GM12878 (cell line): ENCODE results near the gene SNCG. TPM values are rescaled to one million over a fixed set of nuclear protein-coding genes. Genes with fewer than 3 reads are reported as not detected.
A peak's percentile ranks its signal among the peaks of the same experiment; 100 is the strongest.

ENCODE experiments used
- CHD2 ChIP-seq: IDR thresholded peaks from 2 replicates; pipeline ENCODE4 v1.6.1; 2011; ENCODE audit warnings: low read depth, low read length, improper control_type of control experiment, borderline replicate concordance
- DPF2 ChIP-seq: fragments of 450-650 bp; IDR thresholded peaks from 2 replicates; pipeline ENCODE4 v1.6.1; 2017; ENCODE audit warnings: mild to moderate bottlenecking
- GATAD2B ChIP-seq: fragments of 450-650 bp; conservative IDR thresholded peaks from 2 replicates; pipeline ENCODE4 v1.6.1; 2017; ENCODE audit warnings: low read depth, mild to moderate bottlenecking, moderate library complexity
- HCFC1 ChIP-seq: fragments of 150-350 bp; IDR thresholded peaks from 2 replicates; pipeline ENCODE4 v1.6.1; 2014; ENCODE audit warnings: low read length
- IRF4 ChIP-seq: IDR thresholded peaks from 2 replicates; pipeline ENCODE4 v1.6.1; 2011; ENCODE audit warnings: low read depth, low read length
- MEF2B ChIP-seq: fragments of 450-650 bp; IDR thresholded peaks from 2 replicates; pipeline ENCODE4 v1.6.1; 2018; ENCODE audit warnings: mild to moderate bottlenecking, moderate library complexity; ENCODE audit not compliant: partially characterized antibody, poor library complexity, severe bottlenecking
- POU2F2 ChIP-seq: IDR thresholded peaks from 3 replicates; pipeline ENCODE4 v1.6.1; 2011; ENCODE audit warnings: low read depth, mild to moderate bottlenecking, low read length, borderline replicate concordance
- RAD21 ChIP-seq: IDR thresholded peaks from 2 replicates; pipeline ENCODE4 v1.6.1; 2011; ENCODE audit warnings: mild to moderate bottlenecking, low read depth, low read length, moderate library complexity; ENCODE audit not compliant: insufficient read depth
- RB1 ChIP-seq: fragments of 450-650 bp; formaldehyde crosslinking; IDR thresholded peaks from 2 replicates; pipeline ENCODE4 v1.6.1; 2017; ENCODE audit warnings: mild to moderate bottlenecking, borderline replicate concordance
- RUNX3 ChIP-seq: IDR thresholded peaks from 2 replicates; pipeline ENCODE4 v1.6.1; 2012; ENCODE audit warnings: low read length, inconsistent platforms
- SMARCA5 ChIP-seq: fragments of 450-650 bp; IDR thresholded peaks from 2 replicates; pipeline ENCODE4 v1.6.1; 2017; ENCODE audit warnings: mild to moderate bottlenecking
- SMC3 ChIP-seq: IDR thresholded peaks from 2 replicates; pipeline ENCODE4 v1.6.1; 2011; ENCODE audit warnings: low read length, improper control_type of control experiment, borderline replicate concordance
- STAT1 ChIP-seq: fragments of 450-650 bp; conservative IDR thresholded peaks from 2 replicates; pipeline ENCODE4 v1.6.1; 2014; ENCODE audit warnings: antibody characterized with exemption, mild to moderate bottlenecking
- WRNIP1 ChIP-seq: IDR thresholded peaks from 2 replicates; pipeline ENCODE4 v1.6.1; 2011; ENCODE audit warnings: low read depth, low read length, improper control_type of control experiment, borderline replicate concordance
- YY1 ChIP-seq: IDR thresholded peaks from 2 replicates; pipeline ENCODE4 v1.6.1; 2011; ENCODE audit warnings: low read depth, mild to moderate bottlenecking, low read length
- polyA plus RNA-seq, 11 experiments: library from polyadenylated mRNA; depleted of rRNA in 4 of 11; unstranded in 6 of 11; stranded (reverse) in 5 of 11; fragments of >200 nt; fragmentation: Nextera tagmentation in 4 of 11; fragmentation: Illumina TruSeq in 1 of 11; extraction: Ambion mirVana in 4 of 11; extraction: Trizol in 1 of 11; gene quantifications; 1 replicate in 1 of 11; 2 replicates in 10 of 11; pipeline versions ENCODE4 v1.2.1 to v1.2.3, GENCODE V29; 2011 to 2016; ENCODE audit warnings: inconsistent platforms in 2 of 11, missing spikeins in 2 of 11, low read depth in 1 of 11
- total RNA-seq, 4 experiments: library from RNA; depleted of rRNA in 3 of 4; stranded (reverse); fragments of >200 nt in 3 of 4; fragmentation: Illumina TruSeq in 1 of 4; extraction: Trizol in 1 of 4; gene quantifications; 2 replicates each; pipeline versions ENCODE4 v1.2.1 to v1.2.3, GENCODE V29; 2013 to 2021
- TF ChIP-seq, protein P1 (sequence below): fragments of 450-650 bp; formaldehyde crosslinking; IDR thresholded peaks from 2 replicates; pipeline ENCODE4 v1.4.0; 2020; ENCODE audit warnings: mild to moderate bottlenecking, moderate library complexity
- TF ChIP-seq, protein P2 (sequence below): IDR thresholded peaks from 2 replicates; pipeline ENCODE4 v1.6.1; 2012; ENCODE audit warnings: low read depth, low read length, improper control_type of control experiment
- TF ChIP-seq, protein P3 (sequence below), 3 experiments: IDR thresholded peaks in 2 of 3; conservative IDR thresholded peaks in 1 of 3; 2 replicates each; pipeline ENCODE4 v1.5.1; 2011; ENCODE audit warnings: low read depth in 3 of 3, low read length in 3 of 3, mild to moderate bottlenecking in 3 of 3, control low read depth in 2 of 3, moderate library complexity in 2 of 3, inconsistent platforms in 1 of 3, mixed read lengths in 1 of 3; ENCODE audit not compliant: control insufficient read depth in 2 of 3, insufficient read depth in 1 of 3; ENCODE audit errors: extremely low read depth in 1 of 3
- TF ChIP-seq, protein P4 (sequence below): fragments of 450-650 bp; IDR thresholded peaks from 2 replicates; pipeline ENCODE4 v1.6.1; 2016; ENCODE audit warnings: mild to moderate bottlenecking
- TF ChIP-seq, protein P5 (sequence below): fragments of 450-650 bp; IDR thresholded peaks from 2 replicates; pipeline ENCODE4 v1.6.1; 2016; ENCODE audit warnings: mild to moderate bottlenecking

SNCG gene
- total and polyA plus RNA-seq, 10 of the 15 experiments (the other 5 are each of a cell fraction or from before 2014, with no cell fraction given): 0.22 to 1.3 (median 0.42) TPM; not detected in 6

DNA sequence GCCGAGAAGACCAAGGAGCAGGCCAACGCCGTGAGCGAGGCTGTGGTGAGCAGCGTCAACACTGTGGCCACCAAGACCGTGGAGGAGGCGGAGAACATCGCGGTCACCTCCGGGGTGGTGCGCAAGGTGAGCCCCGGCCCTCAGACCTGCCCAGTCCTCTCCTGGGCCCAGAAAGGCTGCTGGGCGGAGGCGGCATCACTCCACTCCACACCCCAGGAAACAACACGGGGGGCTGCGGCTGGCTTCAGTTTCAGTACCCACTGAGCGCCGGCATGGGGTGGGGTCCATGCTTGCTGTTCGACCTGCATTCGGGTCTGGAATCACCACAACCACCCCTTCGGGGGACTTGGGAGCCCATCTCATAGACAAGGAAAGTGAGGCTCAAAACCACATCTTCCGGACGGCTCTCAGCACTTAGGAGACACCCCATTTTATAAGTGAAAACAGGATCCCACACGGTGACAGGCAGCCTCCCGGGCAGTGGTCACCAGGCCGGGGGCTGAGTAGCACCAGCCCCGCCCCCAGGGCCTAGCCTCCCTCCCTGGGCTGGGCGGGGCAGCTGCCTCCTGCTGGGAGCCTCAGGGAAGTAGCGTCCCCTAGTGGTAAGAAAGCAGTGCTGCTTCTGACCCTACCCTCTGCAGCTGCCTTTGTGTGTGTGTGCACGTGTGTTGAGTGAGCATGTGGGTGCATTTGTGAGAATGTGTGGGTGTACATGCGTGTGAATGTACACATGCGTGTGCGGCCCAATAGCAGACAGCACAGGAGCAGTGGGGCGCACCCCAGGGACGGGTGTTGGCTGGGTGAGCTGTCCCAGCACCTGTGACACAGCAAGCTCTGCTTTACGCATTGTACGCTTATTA, 1.8 kb downstream of the SNCG start (continued):
- peak; percentile 47 for TF ChIP-seq MEF2B
- TF ChIP-seq SMARCA5: peak; percentile 67; the same call in 1 of the 2 replicates
- TF ChIP-seq GATAD2B: peak; percentile 42; the same call in 1 of the 2 replicates
- TF ChIP-seq, protein P1, sequence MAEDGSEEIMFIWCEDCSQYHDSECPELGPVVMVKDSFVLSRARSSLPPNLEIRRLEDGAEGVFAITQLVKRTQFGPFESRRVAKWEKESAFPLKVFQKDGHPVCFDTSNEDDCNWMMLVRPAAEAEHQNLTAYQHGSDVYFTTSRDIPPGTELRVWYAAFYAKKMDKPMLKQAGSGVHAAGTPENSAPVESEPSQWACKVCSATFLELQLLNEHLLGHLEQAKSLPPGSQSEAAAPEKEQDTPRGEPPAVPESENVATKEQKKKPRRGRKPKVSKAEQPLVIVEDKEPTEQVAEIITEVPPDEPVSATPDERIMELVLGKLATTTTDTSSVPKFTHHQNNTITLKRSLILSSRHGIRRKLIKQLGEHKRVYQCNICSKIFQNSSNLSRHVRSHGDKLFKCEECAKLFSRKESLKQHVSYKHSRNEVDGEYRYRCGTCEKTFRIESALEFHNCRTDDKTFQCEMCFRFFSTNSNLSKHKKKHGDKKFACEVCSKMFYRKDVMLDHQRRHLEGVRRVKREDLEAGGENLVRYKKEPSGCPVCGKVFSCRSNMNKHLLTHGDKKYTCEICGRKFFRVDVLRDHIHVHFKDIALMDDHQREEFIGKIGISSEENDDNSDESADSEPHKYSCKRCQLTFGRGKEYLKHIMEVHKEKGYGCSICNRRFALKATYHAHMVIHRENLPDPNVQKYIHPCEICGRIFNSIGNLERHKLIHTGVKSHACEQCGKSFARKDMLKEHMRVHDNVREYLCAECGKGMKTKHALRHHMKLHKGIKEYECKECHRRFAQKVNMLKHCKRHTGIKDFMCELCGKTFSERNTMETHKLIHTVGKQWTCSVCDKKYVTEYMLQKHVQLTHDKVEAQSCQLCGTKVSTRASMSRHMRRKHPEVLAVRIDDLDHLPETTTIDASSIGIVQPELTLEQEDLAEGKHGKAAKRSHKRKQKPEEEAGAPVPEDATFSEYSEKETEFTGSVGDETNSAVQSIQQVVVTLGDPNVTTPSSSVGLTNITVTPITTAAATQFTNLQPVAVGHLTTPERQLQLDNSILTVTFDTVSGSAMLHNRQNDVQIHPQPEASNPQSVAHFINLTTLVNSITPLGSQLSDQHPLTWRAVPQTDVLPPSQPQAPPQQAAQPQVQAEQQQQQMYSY (CRISPR knock-in tag): no peak
- TF ChIP-seq, protein P2, sequence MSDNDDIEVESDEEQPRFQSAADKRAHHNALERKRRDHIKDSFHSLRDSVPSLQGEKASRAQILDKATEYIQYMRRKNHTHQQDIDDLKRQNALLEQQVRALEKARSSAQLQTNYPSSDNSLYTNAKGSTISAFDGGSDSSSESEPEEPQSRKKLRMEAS: peak; percentile 67; the same call in 1 of the 2 replicates
- TF ChIP-seq, protein P3, sequence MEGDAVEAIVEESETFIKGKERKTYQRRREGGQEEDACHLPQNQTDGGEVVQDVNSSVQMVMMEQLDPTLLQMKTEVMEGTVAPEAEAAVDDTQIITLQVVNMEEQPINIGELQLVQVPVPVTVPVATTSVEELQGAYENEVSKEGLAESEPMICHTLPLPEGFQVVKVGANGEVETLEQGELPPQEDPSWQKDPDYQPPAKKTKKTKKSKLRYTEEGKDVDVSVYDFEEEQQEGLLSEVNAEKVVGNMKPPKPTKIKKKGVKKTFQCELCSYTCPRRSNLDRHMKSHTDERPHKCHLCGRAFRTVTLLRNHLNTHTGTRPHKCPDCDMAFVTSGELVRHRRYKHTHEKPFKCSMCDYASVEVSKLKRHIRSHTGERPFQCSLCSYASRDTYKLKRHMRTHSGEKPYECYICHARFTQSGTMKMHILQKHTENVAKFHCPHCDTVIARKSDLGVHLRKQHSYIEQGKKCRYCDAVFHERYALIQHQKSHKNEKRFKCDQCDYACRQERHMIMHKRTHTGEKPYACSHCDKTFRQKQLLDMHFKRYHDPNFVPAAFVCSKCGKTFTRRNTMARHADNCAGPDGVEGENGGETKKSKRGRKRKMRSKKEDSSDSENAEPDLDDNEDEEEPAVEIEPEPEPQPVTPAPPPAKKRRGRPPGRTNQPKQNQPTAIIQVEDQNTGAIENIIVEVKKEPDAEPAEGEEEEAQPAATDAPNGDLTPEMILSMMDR (IDR thresholded peaks at IDR 0.05 in 2 of 3, conservative IDR thresholded peaks at IDR 0.05 in 1 of 3; ENCODE audit: control insufficient read depth in 2 of 3, extremely low read depth in 1 of 3, insufficient read depth in 1 of 3, low read depth in 3 of 3, low read length in 3 of 3): peak; percentile 95 to 99 (median 97)
- no peak for TF ChIP-seq CHD2
- no peak for TF ChIP-seq WRNIP1
- 0 out of 2 replicates have a peak, but pooled peaks have one; percentile 11 for TF ChIP-seq RUNX3
- TF ChIP-seq YY1: peak; percentile 66
- TF ChIP-seq HCFC1: 0 out of 2 replicates have a peak, but pooled peaks have one; percentile 13
- TF ChIP-seq DPF2: 0 out of 2 replicates have a peak, but pooled peaks have one; percentile 26
- peak; percentile 72 for TF ChIP-seq RAD21
- TF ChIP-seq POU2F2: peak; percentile 61; the same call in 1 of the 3 replicates
- peak; percentile 53; the same call in 1 of the 2 replicates for TF ChIP-seq RB1
- TF ChIP-seq, protein P4, sequence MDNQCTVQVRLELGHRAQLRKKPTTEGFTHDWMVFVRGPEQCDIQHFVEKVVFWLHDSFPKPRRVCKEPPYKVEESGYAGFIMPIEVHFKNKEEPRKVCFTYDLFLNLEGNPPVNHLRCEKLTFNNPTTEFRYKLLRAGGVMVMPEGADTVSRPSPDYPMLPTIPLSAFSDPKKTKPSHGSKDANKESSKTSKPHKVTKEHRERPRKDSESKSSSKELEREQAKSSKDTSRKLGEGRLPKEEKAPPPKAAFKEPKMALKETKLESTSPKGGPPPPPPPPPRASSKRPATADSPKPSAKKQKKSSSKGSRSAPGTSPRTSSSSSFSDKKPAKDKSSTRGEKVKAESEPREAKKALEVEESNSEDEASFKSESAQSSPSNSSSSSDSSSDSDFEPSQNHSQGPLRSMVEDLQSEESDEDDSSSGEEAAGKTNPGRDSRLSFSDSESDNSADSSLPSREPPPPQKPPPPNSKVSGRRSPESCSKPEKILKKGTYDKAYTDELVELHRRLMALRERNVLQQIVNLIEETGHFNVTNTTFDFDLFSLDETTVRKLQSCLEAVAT: 0 out of 2 replicates have a peak, but pooled peaks have one; percentile 40
- TF ChIP-seq, protein P5, sequence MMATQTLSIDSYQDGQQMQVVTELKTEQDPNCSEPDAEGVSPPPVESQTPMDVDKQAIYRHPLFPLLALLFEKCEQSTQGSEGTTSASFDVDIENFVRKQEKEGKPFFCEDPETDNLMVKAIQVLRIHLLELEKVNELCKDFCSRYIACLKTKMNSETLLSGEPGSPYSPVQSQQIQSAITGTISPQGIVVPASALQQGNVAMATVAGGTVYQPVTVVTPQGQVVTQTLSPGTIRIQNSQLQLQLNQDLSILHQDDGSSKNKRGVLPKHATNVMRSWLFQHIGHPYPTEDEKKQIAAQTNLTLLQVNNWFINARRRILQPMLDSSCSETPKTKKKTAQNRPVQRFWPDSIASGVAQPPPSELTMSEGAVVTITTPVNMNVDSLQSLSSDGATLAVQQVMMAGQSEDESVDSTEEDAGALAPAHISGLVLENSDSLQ: peak; percentile 25
- 0 out of 2 replicates have a peak, but pooled peaks have one; percentile 39 for TF ChIP-seq STAT1
- 0 out of 2 replicates have a peak, but pooled peaks have one; percentile 36 for TF ChIP-seq IRF4
- TF ChIP-seq SMC3: peak; percentile 59; the same call in 1 of the 2 replicates
